Measurements from ENCODE around the gene AVP.

The AVP gene

DNA sequence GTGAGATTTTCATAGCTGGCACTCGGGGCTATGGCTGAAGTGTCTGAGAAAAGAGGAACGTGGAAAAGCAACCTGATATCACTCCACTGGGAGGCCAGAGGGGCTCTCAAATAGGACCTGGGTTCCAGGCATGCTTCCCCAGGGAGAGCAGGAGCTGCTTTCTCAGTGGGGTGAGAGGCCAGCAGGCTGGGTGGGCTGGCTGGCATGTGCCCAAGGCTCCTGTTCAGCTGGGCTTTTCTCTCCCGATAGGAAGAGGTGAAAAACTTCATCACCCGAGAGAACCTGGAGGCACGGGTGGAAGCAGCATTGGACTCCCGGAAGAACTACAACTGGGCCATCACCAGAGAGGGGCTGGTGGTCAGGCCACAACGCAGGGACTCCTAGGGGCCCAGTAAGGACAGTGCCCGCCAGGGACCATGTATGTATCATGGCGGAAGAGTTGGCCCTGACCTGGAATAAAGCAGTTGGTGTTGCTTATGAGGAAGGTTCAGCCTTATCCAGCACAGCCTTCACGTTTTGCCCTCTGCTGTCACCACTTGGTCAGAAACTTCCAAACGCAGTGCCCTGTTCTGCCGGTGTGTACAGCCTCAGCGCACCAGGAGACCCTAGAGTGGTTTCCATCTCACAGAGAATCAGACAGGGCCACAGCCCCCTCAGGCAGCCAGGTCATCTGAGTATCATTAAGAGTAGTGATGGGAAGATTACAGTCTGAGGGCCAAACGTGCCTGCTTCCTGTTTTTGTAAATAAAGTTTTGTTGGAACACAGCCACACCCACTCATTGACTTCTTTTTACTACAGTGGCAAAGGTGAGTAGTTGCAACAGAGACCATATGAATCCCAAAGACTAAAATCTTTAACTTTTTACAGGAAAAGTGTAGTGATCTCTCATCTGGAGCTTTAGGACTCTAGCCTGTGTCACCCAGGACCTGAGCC is 36.8 kb downstream of the AVP start:
- DNase-seq (ENCODE audit: low read depth), result no peak

DNA sequence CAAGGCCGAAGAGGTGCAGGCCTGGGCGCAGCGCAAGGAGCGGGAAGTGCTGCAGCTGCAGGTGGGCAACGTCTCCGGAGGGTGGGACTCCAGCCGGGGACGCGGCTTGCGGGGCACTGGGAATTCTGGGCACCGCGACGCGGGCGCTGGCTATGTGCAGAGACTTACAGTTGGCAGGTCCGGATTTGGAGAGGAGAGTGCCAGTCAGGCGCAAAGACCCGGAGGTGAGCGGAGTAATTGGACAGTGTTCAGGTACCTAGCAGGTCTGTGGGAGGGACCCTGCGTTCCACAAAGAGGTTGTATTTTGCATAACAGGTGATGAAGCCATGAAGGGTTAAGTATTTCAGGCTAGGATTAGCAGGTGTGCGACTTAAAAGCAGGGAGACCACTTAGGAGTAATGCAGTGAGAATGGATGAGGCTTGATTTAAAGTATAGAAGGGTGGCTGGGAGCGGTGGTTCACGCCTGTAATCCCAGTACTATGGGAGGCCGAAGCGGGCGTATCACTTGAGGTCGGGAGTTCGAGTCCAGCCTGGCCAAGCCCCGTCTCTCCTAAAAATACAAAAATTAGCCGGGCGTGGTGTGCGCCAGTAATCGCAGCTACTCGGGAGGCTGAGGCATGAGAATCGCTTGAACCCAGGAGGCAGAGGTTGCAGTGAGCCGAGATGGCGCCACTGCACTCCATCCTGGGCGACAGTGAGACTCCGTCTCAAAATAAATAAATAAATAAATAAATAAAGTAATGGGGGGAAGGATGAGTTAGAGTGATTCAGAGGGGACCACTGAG is 37.7 kb downstream of the AVP start:
- DNase-seq (ENCODE audit: low read depth), result no peak

DNA sequence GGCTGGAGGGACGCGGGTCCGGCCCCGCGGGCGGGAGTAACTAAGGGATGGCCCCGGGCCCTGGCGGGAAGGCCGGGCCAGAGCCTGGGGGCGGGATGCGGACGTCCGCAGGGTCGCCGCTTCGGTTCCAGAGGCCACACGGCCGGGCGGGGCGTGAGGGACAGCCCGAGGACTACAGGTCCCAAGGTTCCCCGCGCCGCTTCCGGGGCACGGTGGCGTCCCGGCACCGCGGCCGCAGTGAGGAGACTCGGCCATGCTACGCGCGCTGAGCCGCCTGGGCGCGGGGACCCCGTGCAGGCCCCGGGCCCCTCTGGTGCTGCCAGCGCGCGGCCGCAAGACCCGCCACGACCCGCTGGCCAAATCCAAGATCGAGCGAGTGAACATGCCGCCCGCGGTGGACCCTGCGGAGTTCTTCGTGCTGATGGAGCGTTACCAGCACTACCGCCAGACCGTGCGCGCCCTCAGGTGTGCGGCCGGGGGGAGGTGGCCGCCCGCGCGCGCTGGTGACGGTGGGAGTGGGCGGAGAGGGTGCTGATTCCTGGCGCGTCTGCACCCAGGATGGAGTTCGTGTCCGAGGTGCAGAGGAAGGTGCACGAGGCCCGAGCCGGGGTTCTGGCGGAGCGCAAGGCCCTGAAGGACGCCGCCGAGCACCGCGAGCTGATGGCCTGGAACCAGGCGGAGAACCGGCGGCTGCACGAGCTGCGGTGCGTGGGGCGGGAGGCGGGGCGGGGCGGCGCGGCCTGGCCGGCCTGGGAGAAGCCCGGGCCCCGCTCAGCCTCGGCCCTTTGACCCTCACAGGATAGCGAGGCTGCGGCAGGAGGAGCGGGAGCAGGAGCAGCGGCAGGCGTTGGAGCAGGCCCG is 38.5 kb downstream of the AVP start, which contains the start of gene MRPS26:
Gene MRPS26, plus strand, starts transcription at position 237 of the 861 bp plus-strand sequence. Its CDS starts 17 bp downstream, at position 254.
- peak; percentile 63 for DNase-seq (ENCODE audit: low read depth)

DNA sequence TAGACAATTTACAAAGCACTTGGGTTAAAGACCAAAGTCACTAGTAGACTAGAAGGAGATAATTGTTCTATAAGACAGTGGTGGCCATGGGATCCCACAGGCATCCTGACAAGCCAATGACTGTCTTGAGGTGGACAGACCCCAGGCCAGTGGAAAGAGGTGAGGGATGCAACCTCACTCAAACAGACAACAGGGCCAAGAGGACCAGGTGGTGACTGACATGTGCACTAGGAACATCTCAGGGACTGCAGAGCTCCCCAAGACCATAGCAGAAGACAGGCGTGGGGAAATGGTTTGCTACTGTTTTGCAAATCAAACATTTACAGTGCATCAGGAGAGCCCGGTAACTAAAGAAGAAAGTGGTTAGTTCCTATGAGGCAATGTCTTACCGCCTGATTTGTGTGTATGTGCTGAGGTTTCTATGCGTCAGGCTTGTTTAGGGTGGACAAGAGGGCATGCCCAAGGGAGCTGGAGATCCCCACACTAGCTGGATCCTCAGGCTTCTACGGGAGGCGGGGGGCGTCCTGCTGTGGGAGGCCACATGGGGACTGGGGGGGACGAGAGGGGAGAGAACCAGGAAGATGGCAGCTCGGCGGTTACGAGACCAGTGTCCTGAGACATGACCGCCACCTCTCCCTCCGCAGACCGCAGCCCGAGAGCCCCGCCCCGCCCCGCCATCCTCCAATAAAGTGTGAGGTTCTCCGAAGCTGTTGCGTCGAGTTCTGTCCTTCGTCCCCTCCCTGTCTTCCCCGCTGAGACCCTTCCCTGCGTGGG is 39.3 kb downstream of the AVP start:
- DNase-seq (ENCODE audit: low read depth), result no peak

DNA sequence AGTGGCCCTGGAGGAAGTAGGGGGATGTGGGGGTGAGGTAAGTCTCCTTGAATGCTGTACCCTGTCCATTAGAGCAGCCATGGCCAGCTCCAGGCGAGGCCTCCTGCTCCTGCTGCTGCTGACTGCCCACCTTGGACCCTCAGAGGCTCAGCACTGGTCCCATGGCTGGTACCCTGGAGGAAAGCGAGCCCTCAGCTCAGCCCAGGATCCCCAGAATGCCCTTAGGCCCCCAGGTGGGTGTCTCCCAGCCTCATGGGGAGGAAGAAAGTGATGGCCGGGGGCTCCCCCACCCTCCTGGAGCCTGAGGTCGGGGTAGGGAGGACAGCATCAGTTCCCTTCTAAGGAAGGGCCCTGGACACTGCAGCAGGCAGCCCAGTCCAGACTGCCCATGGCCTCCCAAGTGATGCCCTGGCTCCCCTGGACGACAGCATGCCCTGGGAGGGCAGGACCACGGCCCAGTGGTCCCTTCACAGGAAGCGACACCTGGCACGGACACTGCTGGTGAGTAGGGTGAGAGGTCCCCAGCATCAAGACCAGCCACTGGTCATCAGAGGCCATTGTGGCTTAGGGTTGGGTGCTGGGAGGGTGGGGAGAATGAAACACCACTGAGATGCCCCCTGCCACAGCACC is 40.1 kb downstream of the AVP start:
- no peak for DNase-seq (ENCODE audit: low read depth)

DNA sequence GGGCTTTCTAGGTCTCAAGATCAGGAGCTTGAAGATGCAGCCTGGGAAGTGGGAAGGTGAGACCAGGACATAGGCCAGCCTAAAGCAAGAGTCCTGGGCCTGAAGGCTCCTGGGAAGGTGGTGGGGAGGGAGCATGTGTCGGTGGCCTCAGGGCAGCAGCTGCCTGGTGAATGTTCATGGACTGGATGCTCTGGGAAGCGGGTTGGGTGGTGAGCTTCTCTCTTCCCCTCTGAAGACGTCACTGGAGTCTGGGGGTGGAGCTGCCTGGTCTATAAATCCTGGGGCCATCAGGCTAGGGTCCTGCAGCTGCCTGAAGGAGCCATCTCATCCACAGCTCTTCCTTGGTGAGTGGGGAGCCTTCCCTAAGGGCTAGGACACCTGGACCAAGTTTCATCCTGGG is 41.2 kb downstream of the AVP start, which contains the start of gene GNRH2:
Gene GNRH2, plus strand, starts transcription at position 301 of the 400 bp plus-strand sequence. CDS start 793 bp downstream, outside the sequence.
- no peak for DNase-seq (ENCODE audit: low read depth)

DNA sequence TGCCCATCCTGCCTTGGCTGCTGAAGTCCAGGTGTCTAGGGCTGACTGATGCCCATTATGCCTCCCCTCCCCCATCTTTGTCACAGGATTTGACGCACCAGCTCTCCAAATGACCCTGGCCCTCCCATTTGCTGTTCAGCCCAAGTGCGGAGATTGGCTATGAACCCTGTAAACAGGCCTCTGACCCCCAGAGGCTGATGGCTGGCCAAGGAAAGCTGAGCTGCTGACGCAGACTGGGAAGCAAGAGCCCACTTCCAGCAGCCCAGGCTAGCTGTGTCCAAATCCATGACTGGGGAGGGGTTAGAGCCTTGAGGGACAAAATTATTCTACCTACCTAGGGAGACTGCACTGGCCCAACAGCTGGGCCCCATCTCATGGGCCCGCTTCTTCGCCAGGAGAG is 41.9 kb downstream of the AVP start:
- DNase-seq (ENCODE audit: low read depth), result no peak

DNA sequence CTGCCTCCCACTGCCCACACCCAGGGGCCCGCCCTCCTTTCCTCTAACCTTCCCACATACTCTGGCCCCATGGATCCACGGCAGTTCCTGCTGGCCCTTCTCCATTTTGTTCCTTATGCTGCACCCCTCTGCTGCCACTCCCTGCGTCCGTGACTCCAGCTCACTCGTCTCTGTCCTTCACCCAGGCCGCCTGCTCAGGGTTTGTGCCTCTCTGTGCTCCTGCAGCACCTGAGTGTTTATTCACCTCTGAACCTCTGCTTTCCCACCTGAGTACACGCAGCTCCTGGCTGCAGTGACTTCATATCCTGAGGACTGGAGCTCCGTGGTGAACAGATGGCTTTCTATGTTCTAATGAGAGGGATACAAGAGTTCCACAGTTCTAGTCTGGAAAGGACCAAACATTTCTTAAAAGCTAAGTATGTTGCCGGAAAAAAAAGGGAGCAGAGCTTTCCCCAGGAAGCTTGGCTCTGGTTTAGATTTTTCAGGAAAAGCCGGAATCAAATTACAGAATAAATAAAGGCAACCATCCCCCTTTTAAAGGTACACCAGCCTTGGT is 42.6 kb downstream of the AVP start:
- DNase-seq (ENCODE audit: low read depth), result no peak

DNA sequence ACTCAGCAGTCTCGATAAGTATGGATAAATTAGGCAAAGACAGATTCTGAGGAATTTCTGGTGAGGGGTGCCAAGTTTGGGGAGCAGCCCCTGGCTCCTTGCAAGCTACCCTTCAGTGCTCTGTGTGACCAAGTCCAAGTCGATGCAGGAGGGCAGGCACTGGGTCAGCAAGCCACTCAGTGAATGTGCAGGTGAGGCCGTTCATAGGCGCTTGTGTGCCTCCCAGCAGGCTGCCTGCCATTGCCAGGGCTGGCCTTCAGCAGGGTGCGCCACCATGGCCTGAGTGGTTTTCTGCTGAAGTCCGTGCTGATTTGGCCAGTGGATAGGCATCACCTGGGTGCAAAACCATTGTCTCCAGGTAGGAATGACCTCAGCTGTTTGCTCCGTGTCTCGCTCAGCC is 44.4 kb downstream of the AVP start:
- no peak for DNase-seq (ENCODE audit: low read depth)

DNA sequence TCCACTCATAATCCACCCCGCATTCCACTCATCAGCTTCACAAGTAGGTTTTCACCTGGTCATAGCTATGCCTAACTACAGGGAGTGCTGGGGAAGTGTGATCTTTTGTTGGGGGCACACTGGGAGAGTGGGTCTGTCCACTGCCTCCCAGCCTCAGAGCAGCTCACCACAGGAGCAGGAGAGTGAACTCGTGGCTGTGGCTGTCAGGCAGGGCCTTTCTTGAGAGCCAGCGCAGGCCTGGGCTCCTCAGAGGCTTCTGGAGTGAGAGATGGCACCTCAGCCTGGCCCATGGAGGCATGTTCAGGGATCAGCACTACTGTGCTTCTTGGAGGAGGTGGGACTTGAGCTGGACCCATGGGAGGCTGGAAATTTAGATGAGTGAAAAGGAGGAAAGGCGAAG is 45.1 kb downstream of the AVP start:
- DNase-seq (ENCODE audit: low read depth), result no peak

DNA sequence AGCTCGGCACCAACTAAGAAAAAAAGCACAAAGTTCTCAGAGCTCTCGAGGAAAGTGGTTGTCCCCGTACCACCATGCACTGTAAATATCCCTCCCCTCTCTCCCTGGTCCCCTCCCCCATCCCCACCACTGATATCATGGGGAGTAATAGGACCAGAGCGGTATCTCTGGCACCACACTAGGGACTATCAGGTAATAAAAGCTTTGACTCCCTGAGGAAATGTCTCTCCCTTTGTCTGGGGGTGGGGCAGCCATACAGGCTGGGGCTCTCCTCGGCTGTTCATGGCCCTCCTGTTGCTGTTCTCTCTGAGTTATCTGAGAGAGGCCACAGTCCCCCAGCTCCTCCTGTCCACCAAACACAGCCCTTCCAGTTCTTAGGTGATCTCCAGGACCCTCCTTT is 46.1 kb downstream of the AVP start:
- no peak for DNase-seq (ENCODE audit: low read depth)

DNA sequence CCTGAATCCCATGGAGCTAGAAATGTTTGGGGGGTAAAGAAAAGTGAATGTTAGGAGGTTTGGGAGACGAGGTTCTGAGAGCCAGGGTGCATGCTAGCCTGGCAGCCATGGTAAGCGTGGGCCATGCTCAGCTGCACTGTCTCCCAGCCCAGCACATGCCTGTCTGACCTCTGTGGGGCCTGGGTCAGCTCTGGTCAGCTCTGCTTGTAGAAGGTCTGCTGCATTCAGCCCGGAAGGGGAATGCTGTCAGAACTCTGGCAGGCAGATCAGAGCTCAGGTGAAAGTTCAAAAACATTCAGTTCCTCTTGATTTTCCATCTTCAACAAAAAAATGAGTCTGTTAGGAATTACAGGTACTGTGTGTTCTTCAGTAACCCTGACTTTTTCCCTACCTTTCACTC is 46.9 kb downstream of the AVP start:
- no peak for DNase-seq (ENCODE audit: low read depth)

DNA sequence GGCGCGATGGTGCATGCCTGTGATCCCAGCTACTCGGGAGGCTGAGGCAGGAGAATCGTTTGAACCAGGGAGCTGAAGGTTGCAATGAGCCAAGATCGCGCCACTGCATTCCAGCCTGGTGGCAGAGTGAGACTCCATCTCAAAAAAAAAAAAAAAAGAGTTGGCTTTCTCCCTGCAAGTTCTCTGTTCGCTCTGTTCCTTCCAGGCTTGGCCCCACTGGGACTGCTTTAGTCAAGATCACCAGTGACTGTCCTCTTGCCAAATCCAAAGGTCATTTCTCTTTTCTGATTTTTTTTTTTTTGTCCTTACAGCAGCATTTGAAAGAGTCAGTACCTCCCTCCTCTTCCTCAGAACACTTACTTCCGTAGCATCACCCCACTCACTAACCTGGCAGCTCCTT is 51.9 kb downstream of the AVP start:
- no peak for DNase-seq (ENCODE audit: low read depth)
